HepG2 (cell line): ENCODE data around the gene WDR6. TPM values are rescaled to one million over a fixed set of nuclear protein-coding genes. Genes with fewer than 3 reads are reported as not detected.
A peak's percentile ranks its signal among the peaks of the same experiment; 100 is the strongest.

ENCODE experiments used
- MIXL1 ChIP-seq: IDR thresholded peaks from 2 replicates; pipeline ENCODE4 v1.6.1; 2016
- SOX5 ChIP-seq: IDR thresholded peaks from 2 replicates; pipeline ENCODE4 v1.6.1; 2016; ENCODE audit warnings: borderline replicate concordance
- ZNF572 ChIP-seq: sonication (generic); formaldehyde crosslinking; IDR thresholded peaks from 2 replicates; pipeline ENCODE4 v1.5.1; 2020; ENCODE audit warnings: mild to moderate bottlenecking, missing genetic modification reagents
- ZNF766 ChIP-seq: sonication (generic); formaldehyde crosslinking; IDR thresholded peaks from 2 replicates; pipeline ENCODE4 v1.5.0; 2020; ENCODE audit warnings: missing genetic modification reagents, borderline replicate concordance
- polyA plus RNA-seq, 8 experiments: library from polyadenylated mRNA; depleted of rRNA in 3 of 8; stranded (reverse) in 7 of 8; unstranded in 1 of 8; fragments of >200 nt; fragmentation: Illumina TruSeq in 4 of 8; extraction: Trizol in 4 of 8; gene quantifications; 2 replicates each; pipeline versions ENCODE4 v1.2.1 to v1.2.3, GENCODE V29; 2011 to 2016; ENCODE audit warnings: low read depth in 4 of 8, missing spikeins in 1 of 8, mixed read lengths in 1 of 8; ENCODE audit not compliant: insufficient read depth in 1 of 8
- total RNA-seq, 5 experiments: library from RNA; depleted of rRNA; stranded (reverse); fragments of >200 nt; fragmentation: Illumina TruSeq; extraction: Trizol; gene quantifications; 2 replicates each; pipeline ENCODE4 v1.2.3, GENCODE V29; 2016; ENCODE audit warnings: low read depth in 1 of 5
- TF ChIP-seq, protein P1 (sequence below): sonication (generic); formaldehyde crosslinking; IDR thresholded peaks from 2 replicates; pipeline ENCODE4 v1.9.0; 2021; ENCODE audit warnings: missing genetic modification reagents, borderline replicate concordance
- TF ChIP-seq, protein P2 (sequence below): sonication (generic); formaldehyde crosslinking; IDR thresholded peaks from 2 replicates; pipeline ENCODE4 v1.5.1; 2020; ENCODE audit warnings: mild to moderate bottlenecking, missing genetic modification reagents, borderline replicate concordance
- TF ChIP-seq, protein P3 (sequence below): sonication (generic); formaldehyde crosslinking; IDR thresholded peaks from 2 replicates; pipeline ENCODE4 v1.5.0; 2020; ENCODE audit warnings: mild to moderate bottlenecking, missing genetic modification reagents, borderline replicate concordance

WDR6 gene
- total and polyA plus RNA-seq, 2 of the 13 experiments (the other 11 are each of a cell fraction or from before 2014, with no cell fraction given), result 73.4 to 139 TPM

DNA sequence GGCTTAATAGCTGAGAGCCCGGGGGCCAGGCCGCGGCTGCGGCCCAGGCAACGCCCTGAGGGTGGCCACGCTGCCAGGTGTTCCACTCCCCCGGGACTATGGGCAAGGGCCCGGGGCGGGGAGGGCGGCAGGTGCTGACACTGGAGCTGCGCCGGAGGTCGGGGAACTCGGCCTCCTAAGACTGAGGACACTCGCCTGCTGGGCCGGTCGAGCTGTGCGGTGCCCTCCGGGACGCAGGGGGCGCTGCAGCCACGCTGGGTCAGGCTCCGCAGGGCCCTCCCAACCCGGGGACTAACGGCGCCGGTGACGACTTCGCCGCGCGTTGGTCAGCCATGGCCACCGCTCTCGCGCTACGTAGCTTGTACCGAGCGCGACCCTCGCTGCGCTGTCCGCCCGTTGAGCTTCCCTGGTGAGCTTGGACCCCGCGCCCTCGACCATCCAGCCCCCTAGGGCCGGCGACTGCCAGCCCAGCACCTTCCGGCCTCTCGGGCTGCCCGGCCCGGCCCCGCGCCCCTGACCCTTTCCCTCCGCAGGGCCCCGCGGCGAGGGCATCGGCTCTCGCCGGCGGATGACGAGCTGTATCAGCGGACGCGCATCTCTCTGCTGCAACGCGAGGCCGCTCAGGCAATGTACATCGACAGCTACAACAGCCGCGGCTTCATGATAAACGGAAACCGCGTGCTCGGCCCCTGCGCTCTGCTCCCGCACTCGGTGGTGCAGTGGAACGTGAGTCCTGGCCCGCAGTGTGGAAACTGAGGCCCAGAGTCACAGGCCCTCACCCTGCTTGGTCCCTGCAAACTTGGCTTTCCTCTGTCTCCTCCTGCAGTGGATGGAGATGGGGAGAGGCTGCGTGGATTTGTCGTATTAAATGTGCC, 14.9 kb downstream of the WDR6 start, which contains the start of gene NDUFAF3 (continued):
- TF ChIP-seq, protein P1, sequence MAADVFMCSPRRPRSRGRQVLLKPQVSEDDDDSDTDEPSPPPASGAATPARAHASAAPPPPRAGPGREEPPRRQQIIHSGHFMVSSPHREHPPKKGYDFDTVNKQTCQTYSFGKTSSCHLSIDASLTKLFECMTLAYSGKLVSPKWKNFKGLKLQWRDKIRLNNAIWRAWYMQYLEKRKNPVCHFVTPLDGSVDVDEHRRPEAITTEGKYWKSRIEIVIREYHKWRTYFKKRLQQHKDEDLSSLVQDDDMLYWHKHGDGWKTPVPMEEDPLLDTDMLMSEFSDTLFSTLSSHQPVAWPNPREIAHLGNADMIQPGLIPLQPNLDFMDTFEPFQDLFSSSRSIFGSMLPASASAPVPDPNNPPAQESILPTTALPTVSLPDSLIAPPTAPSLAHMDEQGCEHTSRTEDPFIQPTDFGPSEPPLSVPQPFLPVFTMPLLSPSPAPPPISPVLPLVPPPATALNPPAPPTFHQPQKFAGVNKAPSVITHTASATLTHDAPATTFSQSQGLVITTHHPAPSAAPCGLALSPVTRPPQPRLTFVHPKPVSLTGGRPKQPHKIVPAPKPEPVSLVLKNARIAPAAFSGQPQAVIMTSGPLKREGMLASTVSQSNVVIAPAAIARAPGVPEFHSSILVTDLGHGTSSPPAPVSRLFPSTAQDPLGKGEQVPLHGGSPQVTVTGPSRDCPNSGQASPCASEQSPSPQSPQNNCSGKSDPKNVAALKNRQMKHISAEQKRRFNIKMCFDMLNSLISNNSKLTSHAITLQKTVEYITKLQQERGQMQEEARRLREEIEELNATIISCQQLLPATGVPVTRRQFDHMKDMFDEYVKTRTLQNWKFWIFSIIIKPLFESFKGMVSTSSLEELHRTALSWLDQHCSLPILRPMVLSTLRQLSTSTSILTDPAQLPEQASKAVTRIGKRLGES, result peak; percentile 71; the same call in 1 of the 2 replicates
- TF ChIP-seq ZNF572 (CRISPR knock-in tag) (no peak), SOX5 (CRISPR knock-in tag) (no peak), ZNF766 (peak; percentile 61; the same call in 1 of the 2 replicates), MIXL1 (no peak; the same call in 1 of the 2 replicates)
- TF ChIP-seq, protein P2, sequence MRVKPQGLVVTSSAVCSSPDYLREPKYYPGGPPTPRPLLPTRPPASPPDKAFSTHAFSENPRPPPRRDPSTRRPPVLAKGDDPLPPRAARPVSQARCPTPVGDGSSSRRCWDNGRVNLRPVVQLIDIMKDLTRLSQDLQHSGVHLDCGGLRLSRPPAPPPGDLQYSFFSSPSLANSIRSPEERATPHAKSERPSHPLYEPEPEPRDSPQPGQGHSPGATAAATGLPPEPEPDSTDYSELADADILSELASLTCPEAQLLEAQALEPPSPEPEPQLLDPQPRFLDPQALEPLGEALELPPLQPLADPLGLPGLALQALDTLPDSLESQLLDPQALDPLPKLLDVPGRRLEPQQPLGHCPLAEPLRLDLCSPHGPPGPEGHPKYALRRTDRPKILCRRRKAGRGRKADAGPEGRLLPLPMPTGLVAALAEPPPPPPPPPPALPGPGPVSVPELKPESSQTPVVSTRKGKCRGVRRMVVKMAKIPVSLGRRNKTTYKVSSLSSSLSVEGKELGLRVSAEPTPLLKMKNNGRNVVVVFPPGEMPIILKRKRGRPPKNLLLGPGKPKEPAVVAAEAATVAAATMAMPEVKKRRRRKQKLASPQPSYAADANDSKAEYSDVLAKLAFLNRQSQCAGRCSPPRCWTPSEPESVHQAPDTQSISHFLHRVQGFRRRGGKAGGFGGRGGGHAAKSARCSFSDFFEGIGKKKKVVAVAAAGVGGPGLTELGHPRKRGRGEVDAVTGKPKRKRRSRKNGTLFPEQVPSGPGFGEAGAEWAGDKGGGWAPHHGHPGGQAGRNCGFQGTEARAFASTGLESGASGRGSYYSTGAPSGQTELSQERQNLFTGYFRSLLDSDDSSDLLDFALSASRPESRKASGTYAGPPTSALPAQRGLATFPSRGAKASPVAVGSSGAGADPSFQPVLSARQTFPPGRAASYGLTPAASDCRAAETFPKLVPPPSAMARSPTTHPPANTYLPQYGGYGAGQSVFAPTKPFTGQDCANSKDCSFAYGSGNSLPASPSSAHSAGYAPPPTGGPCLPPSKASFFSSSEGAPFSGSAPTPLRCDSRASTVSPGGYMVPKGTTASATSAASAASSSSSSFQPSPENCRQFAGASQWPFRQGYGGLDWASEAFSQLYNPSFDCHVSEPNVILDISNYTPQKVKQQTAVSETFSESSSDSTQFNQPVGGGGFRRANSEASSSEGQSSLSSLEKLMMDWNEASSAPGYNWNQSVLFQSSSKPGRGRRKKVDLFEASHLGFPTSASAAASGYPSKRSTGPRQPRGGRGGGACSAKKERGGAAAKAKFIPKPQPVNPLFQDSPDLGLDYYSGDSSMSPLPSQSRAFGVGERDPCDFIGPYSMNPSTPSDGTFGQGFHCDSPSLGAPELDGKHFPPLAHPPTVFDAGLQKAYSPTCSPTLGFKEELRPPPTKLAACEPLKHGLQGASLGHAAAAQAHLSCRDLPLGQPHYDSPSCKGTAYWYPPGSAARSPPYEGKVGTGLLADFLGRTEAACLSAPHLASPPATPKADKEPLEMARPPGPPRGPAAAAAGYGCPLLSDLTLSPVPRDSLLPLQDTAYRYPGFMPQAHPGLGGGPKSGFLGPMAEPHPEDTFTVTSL (CRISPR knock-in tag), result no peak
- TF ChIP-seq, protein P3, sequence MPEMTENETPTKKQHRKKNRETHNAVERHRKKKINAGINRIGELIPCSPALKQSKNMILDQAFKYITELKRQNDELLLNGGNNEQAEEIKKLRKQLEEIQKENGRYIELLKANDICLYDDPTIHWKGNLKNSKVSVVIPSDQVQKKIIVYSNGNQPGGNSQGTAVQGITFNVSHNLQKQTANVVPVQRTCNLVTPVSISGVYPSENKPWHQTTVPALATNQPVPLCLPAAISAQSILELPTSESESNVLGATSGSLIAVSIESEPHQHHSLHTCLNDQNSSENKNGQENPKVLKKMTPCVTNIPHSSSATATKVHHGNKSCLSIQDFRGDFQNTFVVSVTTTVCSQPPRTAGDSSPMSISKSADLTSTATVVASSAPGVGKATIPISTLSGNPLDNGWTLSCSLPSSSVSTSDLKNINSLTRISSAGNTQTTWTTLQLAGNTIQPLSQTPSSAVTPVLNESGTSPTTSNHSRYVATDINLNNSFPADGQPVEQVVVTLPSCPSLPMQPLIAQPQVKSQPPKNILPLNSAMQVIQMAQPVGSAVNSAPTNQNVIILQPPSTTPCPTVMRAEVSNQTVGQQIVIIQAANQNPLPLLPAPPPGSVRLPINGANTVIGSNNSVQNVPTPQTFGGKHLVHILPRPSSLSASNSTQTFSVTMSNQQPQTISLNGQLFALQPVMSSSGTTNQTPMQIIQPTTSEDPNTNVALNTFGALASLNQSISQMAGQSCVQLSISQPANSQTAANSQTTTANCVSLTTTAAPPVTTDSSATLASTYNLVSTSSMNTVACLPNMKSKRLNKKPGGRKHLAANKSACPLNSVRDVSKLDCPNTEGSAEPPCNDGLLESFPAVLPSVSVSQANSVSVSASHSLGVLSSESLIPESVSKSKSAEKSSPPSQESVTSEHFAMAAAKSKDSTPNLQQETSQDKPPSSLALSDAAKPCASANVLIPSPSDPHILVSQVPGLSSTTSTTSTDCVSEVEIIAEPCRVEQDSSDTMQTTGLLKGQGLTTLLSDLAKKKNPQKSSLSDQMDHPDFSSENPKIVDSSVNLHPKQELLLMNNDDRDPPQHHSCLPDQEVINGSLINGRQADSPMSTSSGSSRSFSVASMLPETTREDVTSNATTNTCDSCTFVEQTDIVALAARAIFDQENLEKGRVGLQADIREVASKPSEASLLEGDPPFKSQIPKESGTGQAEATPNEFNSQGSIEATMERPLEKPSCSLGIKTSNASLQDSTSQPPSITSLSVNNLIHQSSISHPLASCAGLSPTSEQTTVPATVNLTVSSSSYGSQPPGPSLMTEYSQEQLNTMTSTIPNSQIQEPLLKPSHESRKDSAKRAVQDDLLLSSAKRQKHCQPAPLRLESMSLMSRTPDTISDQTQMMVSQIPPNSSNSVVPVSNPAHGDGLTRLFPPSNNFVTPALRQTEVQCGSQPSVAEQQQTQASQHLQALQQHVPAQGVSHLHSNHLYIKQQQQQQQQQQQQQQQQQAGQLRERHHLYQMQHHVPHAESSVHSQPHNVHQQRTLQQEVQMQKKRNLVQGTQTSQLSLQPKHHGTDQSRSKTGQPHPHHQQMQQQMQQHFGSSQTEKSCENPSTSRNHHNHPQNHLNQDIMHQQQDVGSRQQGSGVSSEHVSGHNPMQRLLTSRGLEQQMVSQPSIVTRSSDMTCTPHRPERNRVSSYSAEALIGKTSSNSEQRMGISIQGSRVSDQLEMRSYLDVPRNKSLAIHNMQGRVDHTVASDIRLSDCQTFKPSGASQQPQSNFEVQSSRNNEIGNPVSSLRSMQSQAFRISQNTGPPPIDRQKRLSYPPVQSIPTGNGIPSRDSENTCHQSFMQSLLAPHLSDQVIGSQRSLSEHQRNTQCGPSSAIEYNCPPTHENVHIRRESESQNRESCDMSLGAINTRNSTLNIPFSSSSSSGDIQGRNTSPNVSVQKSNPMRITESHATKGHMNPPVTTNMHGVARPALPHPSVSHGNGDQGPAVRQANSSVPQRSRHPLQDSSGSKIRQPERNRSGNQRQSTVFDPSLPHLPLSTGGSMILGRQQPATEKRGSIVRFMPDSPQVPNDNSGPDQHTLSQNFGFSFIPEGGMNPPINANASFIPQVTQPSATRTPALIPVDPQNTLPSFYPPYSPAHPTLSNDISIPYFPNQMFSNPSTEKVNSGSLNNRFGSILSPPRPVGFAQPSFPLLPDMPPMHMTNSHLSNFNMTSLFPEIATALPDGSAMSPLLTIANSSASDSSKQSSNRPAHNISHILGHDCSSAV (CRISPR knock-in tag), result no peak
